ENCODE data around the gene MACROD1.

DNA sequence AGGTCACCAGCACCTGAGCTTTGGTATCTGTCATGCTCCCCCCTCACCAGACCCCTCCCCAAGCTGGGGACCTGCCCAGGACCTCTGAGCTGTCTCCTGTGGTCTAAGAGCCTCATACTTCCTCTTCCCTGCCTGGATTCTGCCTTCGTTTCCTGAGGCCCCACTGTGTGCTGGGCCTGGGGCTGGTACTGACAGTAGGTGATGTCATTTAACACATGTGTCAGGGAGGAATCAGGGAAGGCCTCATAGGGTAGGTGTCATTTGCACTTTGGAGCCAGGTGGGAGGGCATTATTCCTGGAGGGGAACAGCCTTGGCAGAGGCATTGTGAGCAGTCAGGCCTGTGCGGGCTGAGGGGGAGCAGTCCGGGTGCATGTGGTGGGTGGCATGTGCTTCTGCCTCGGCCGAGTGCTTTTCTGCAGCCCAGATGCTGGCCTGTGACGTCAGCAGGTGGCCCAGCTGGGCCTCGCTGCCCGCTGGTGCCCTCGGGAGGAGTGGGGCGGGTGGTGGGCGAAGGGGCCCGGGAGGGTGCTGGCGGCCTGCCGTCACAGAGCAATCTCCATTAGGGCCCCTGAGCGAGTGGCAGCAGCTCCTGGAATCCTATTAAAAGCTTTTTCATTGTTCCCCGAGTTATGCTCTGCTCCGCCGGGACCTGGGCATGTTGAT, 121.1 kb downstream of the MACROD1 start:
- TF ChIP-seq POLR2A (IDR thresholded peaks at IDR 0.05) (no peak), POLR2AphosphoS5 (IDR thresholded peaks at IDR 0.05) (no peak), CTCF (IDR thresholded peaks at IDR 0.05) (no peak)

All from suprapubic skin (tissue), 4 donors.